NCI-H2107 (cell line): ENCODE measurements around the gene SVBP.

ENCODE experiments used
- DNase-seq: peaks from one replicate; lab custom pipeline; 2025; lab: John Stamatoyannopoulos, UW

SVBP gene

GRCh38 chr1:42765269-42765668 lies 51.9 kb downstream of the SVBP start:
- no peak for DNase-seq

GRCh38 chr1:42762269-42762668 lies 54.9 kb downstream of the SVBP start:
- no peak for DNase-seq

GRCh38 chr1:42761567-42761966 lies 55.6 kb downstream of the SVBP start:
- no peak for DNase-seq

- DNase-seq, result no peak
Measured at GRCh38 chr1:42759114-42759513, 58.1 kb downstream of the SVBP start.

GRCh38 chr1:42758641-42759040 lies 58.6 kb downstream of the SVBP start:
- DNase-seq, result no peak

- DNase-seq, result no peak
Measured at GRCh38 chr1:42757892-42758275, 59.3 kb downstream of the SVBP start.
